ENCODE measurements around the gene TEX36.

TEX36 gene

DNA sequence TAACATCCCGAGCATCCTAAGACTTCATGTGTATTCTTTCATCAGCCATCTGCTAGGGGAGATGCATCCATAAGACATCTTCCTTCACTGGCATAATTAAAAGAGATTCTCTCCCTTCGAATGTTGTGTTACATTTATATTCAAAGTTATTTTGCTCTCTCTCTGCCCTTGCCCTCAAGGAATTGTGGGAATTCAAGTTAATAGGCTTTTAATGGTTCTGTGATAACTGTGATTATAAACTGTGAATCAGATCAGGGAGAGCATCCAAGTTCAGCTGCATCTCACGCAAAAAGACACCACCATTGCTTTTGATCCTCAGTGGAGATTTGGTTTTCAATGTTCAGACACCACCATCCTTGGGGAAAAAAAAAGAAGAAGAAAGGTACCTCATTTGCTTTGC is 9.2 kb upstream of the TEX36 start:
- TF ChIP-seq, protein P1, sequence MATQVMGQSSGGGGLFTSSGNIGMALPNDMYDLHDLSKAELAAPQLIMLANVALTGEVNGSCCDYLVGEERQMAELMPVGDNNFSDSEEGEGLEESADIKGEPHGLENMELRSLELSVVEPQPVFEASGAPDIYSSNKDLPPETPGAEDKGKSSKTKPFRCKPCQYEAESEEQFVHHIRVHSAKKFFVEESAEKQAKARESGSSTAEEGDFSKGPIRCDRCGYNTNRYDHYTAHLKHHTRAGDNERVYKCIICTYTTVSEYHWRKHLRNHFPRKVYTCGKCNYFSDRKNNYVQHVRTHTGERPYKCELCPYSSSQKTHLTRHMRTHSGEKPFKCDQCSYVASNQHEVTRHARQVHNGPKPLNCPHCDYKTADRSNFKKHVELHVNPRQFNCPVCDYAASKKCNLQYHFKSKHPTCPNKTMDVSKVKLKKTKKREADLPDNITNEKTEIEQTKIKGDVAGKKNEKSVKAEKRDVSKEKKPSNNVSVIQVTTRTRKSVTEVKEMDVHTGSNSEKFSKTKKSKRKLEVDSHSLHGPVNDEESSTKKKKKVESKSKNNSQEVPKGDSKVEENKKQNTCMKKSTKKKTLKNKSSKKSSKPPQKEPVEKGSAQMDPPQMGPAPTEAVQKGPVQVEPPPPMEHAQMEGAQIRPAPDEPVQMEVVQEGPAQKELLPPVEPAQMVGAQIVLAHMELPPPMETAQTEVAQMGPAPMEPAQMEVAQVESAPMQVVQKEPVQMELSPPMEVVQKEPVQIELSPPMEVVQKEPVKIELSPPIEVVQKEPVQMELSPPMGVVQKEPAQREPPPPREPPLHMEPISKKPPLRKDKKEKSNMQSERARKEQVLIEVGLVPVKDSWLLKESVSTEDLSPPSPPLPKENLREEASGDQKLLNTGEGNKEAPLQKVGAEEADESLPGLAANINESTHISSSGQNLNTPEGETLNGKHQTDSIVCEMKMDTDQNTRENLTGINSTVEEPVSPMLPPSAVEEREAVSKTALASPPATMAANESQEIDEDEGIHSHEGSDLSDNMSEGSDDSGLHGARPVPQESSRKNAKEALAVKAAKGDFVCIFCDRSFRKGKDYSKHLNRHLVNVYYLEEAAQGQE (IDR thresholded peaks at IDR 0.05; ENCODE audit: insufficient replicate concordance, low read depth) = no peak
- TF ChIP-seq, protein P2, sequence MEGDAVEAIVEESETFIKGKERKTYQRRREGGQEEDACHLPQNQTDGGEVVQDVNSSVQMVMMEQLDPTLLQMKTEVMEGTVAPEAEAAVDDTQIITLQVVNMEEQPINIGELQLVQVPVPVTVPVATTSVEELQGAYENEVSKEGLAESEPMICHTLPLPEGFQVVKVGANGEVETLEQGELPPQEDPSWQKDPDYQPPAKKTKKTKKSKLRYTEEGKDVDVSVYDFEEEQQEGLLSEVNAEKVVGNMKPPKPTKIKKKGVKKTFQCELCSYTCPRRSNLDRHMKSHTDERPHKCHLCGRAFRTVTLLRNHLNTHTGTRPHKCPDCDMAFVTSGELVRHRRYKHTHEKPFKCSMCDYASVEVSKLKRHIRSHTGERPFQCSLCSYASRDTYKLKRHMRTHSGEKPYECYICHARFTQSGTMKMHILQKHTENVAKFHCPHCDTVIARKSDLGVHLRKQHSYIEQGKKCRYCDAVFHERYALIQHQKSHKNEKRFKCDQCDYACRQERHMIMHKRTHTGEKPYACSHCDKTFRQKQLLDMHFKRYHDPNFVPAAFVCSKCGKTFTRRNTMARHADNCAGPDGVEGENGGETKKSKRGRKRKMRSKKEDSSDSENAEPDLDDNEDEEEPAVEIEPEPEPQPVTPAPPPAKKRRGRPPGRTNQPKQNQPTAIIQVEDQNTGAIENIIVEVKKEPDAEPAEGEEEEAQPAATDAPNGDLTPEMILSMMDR (IDR thresholded peaks at IDR 0.05; ENCODE audit: insufficient read depth, low read length) = no peak
- TF ChIP-seq GABPA (IDR thresholded peaks at IDR 0.05; ENCODE audit: low read depth) (no peak), SPI1 (IDR thresholded peaks at IDR 0.05; ENCODE audit: borderline replicate concordance, low read depth) (no peak), POLR2AphosphoS5 (IDR thresholded peaks at IDR 0.05; ENCODE audit: low read depth) (no peak)
- no peak overlapping the region for H3K4me3 ChIP-seq (replicated peaks; ENCODE audit: insufficient read depth, low read length)
- no peak for DNase-seq (ENCODE audit: low read depth in 1 of 2, low spot score in 1 of 2)
- no peaks in the 10 kb centered on the region for H3K27me3 ChIP-seq (ENCODE audit: insufficient read depth, poor library complexity, severe bottlenecking)
- no peak overlapping the region for H3K27ac ChIP-seq (replicated peaks)

DNA sequence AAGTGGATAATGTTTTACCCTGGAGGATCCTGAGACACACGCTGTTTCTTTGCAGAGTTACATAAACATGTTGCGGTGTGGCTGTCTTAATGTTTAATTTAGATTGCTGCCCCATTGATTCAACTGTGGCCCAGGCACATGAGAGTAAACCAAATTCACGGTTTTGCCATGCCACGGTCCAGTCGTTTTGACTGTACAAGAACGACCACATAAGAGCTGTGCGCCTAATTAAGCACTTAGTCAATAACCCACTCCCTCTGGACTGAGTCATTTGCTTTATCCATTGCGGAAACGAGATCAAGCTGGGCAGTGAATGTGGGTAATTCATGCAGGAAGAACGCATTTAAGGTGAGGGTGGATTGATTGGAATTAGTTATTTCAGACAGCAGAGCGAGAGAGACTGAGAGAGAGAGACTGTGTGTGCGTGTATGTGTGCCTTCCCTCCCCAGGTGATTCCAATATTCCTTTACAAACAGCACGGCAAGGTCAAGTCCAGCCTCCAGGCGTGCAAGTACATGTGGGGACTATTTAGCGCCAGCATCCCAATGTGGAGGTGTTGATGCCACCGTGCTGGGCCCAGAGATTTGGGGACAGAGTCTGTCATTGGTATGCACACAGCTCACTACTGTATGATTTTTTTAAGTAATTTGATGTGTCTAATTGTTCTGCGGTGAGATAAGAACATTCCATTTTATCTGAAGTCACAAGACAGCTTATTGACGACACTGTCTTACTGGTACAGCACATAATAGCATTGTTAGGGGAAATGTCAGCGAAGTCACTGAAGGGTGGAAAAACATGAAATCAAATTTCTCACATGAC is 8.4 kb upstream of the TEX36 start:
- TF ChIP-seq, protein P2 (IDR thresholded peaks at IDR 0.05; ENCODE audit: insufficient read depth, low read length) = no peak
- TF ChIP-seq POLR2AphosphoS5 (IDR thresholded peaks at IDR 0.05; ENCODE audit: low read depth) = no peak
- TF ChIP-seq GABPA (IDR thresholded peaks at IDR 0.05; ENCODE audit: low read depth) = no peak
- TF ChIP-seq, protein P1 (IDR thresholded peaks at IDR 0.05; ENCODE audit: insufficient replicate concordance, low read depth) = no peak
- TF ChIP-seq SPI1 (IDR thresholded peaks at IDR 0.05; ENCODE audit: borderline replicate concordance, low read depth) = no peak
- Histone ChIP-seq H3K27ac (replicated peaks) (no peak overlapping the region), H3K4me3 (replicated peaks; ENCODE audit: insufficient read depth, low read length) (no peak overlapping the region), H3K27me3 (ENCODE audit: insufficient read depth, poor library complexity, severe bottlenecking) (no peaks in the 10 kb centered on the region)
- DNase-seq (ENCODE audit: low read depth in 1 of 2, low spot score in 1 of 2) = no peak

DNA sequence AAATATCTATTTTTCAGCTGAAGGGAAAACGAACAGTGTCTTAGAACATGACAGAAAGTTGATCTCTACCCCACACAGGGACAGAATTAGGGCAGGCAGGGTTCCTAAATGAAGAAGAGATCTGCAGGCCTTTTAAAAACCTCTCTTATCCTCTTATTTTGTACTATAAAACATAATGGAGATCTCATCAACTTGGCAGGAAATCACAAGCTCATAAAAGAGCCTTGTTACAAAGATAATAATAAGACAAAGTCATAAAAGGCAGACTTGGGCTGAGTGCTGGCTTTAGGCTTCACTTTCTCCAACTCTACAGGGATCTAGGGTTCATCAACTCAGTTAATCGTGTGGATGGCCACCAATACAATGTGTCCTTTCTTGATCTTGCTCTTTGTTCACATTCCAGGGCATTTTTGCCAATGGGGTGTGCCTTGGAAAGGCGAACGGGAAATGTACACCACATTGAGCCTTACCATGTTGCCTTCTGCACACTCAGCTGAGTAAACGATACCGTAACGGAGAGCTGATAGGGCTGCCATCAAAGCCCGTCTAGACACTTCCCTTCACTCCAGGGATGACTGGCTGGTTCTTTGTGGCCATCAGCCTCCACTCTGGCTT is 7.1 kb upstream of the TEX36 start:
- Histone ChIP-seq H3K27ac (replicated peaks) (no peak overlapping the region), H3K4me3 (replicated peaks; ENCODE audit: insufficient read depth, low read length) (no peak overlapping the region), H3K27me3 (ENCODE audit: insufficient read depth, poor library complexity, severe bottlenecking) (no peaks in the 10 kb centered on the region)
- no peak for DNase-seq (ENCODE audit: low read depth in 1 of 2, low spot score in 1 of 2)
- TF ChIP-seq, protein P1 (IDR thresholded peaks at IDR 0.05; ENCODE audit: insufficient replicate concordance, low read depth) = no peak
- TF ChIP-seq GABPA (IDR thresholded peaks at IDR 0.05; ENCODE audit: low read depth) = no peak
- TF ChIP-seq, protein P2 (IDR thresholded peaks at IDR 0.05; ENCODE audit: insufficient read depth, low read length) = no peak
- TF ChIP-seq SPI1 (IDR thresholded peaks at IDR 0.05; ENCODE audit: borderline replicate concordance, low read depth) = no peak
- no peak for TF ChIP-seq POLR2AphosphoS5 (IDR thresholded peaks at IDR 0.05; ENCODE audit: low read depth)
